Activated naive CD8-positive, alpha-beta T cell treated with anti-CD3 and anti-CD28 coated beads for 36 hours (primary cell): ENCODE data around the gene ABCC8. TPM values are rescaled to one million over a fixed set of nuclear protein-coding genes. Genes with fewer than 3 reads are reported as not detected.

Experiments used
- DNase-seq: peaks from one replicate; pipeline ENCODE4 v3.0.0; 2021
- H3K27ac Mint-ChIP-seq: one replicate; pipeline ENCODE4 v1.8.0; 2022; ENCODE audit warnings: mild to moderate bottlenecking, moderate library complexity, mixed read lengths
- H3K27me3 Mint-ChIP-seq: one replicate; pipeline ENCODE4 v1.8.0; 2022; ENCODE audit warnings: mild to moderate bottlenecking, mixed read lengths
- H3K36me3 Mint-ChIP-seq: one replicate; pipeline ENCODE4 v1.8.0; 2021; ENCODE audit warnings: mild to moderate bottlenecking, mixed read lengths
- H3K4me1 Mint-ChIP-seq: one replicate; pipeline ENCODE4 v1.8.0; 2021; ENCODE audit warnings: mixed read lengths
- H3K4me3 Mint-ChIP-seq: one replicate; pipeline ENCODE4 v1.8.0; 2022; ENCODE audit warnings: mild to moderate bottlenecking, moderate library complexity, mixed read lengths
- H3K9me3 Mint-ChIP-seq: one replicate; pipeline ENCODE4 v1.8.0; 2022; ENCODE audit warnings: mixed read lengths
- total RNA-seq, 2 experiments: library from RNA; stranded (reverse); gene quantifications; one replicate each; pipeline ENCODE4 v1.2.3, GENCODE V29; 2021

Gene ABCC8
- total RNA-seq, 2 experiments from 2014 or later, result not detected

- DNase-seq, result no peak
- Mint-ChIP-seq H3K36me3 (no peaks in the 10 kb centered on the region), H3K4me1 (no peaks in the 10 kb centered on the region), H3K9me3 (no peaks in the 10 kb centered on the region), H3K27me3 (no peaks in the 10 kb centered on the region), H3K4me3 (no peak overlapping the region), H3K27ac (no peak overlapping the region)
Measured at GRCh38 chr11:17401316-17401715, 75.3 kb downstream of the ABCC8 start.

- H3K4me3 Mint-ChIP-seq, result no peak overlapping the region
- H3K27me3 Mint-ChIP-seq, result no peaks in the 10 kb centered on the region
- no peak overlapping the region for H3K27ac Mint-ChIP-seq
- H3K4me1 Mint-ChIP-seq, result no peaks in the 10 kb centered on the region
- DNase-seq, result no peak
- H3K36me3 Mint-ChIP-seq, result no peaks in the 10 kb centered on the region
- no peaks in the 10 kb centered on the region for H3K9me3 Mint-ChIP-seq
Measured at GRCh38 chr11:17400048-17400775, 76.4 kb downstream of the ABCC8 start.

GRCh38 chr11:17399236-17399635, 77.4 kb downstream of the ABCC8 start:
- Mint-ChIP-seq H3K4me1 (no peaks in the 10 kb centered on the region), H3K27ac (no peak overlapping the region), H3K9me3 (no peaks in the 10 kb centered on the region), H3K27me3 (no peaks in the 10 kb centered on the region), H3K4me3 (no peak overlapping the region), H3K36me3 (no peaks in the 10 kb centered on the region)
- no peak for DNase-seq

- Mint-ChIP-seq H3K36me3 (no peaks in the 10 kb centered on the region), H3K27ac (no peak overlapping the region), H3K9me3 (no peaks in the 10 kb centered on the region), H3K4me3 (no peak overlapping the region), H3K27me3 (no peaks in the 10 kb centered on the region), H3K4me1 (no peaks in the 10 kb centered on the region)
- no peak for DNase-seq
Measured at GRCh38 chr11:17397311-17398002, 79.2 kb downstream of the ABCC8 start.

- no peak overlapping the region for H3K4me3 Mint-ChIP-seq
- no peaks in the 10 kb centered on the region for H3K36me3 Mint-ChIP-seq
- H3K4me1 Mint-ChIP-seq, result no peaks in the 10 kb centered on the region
- H3K27me3 Mint-ChIP-seq, result no peaks in the 10 kb centered on the region
- no peak overlapping the region for H3K27ac Mint-ChIP-seq
- no peaks in the 10 kb centered on the region for H3K9me3 Mint-ChIP-seq
- DNase-seq, result no peak
Measured at GRCh38 chr11:17396598-17397310, 79.9 kb downstream of the ABCC8 start.

DNA sequence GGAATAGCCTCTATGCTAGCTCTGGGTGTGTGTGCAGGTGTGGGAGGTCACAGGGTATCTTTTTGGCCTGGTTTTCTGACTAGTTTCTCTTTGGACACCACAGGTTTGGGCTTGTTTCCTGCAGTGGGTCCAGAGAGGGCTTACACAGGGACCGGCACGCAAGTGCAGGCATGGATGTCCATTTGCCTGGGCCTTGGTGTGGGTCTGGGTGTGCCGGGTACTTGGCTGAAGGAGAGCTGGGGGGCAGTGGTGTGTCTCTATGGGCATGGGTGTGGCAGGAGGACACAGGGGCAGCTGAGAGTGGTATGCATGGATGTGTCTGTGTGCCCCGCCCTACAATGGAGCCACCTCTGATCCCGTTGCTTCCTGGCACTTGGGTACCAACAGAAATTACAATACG, 80.7 kb downstream of the ABCC8 start:
- H3K4me1 Mint-ChIP-seq, result no peaks in the 10 kb centered on the region
- no peaks in the 10 kb centered on the region for H3K36me3 Mint-ChIP-seq
- H3K9me3 Mint-ChIP-seq, result no peaks in the 10 kb centered on the region
- H3K4me3 Mint-ChIP-seq, result no peak overlapping the region
- DNase-seq, result no peak
- no peaks in the 10 kb centered on the region for H3K27me3 Mint-ChIP-seq
- no peak overlapping the region for H3K27ac Mint-ChIP-seq

DNA sequence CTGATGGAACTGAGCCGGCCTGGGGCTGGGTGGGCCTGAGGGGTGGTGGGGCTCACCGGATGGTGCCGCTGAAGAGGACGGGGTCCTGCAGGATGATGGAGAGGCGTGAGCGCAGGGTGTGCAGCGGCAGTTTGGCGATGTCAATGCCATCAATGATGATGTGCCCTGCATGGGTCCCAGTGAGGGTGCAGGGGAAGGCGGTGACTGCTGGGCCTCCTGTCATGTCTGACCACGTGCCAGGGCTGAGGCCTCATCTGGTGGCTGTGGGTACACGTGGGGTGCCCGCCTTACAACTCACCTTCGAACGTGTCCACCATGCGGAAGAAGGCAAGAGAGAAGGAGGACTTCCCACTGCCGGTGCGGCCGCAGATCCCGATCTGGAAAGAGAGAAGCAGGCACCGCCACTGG, 81.1 kb downstream of the ABCC8 start:
- Mint-ChIP-seq H3K27me3 (no peaks in the 10 kb centered on the region), H3K9me3 (no peaks in the 10 kb centered on the region), H3K4me1 (no peaks in the 10 kb centered on the region), H3K36me3 (no peaks in the 10 kb centered on the region), H3K27ac (no peak overlapping the region), H3K4me3 (no peak overlapping the region)
- no peak for DNase-seq

DNA sequence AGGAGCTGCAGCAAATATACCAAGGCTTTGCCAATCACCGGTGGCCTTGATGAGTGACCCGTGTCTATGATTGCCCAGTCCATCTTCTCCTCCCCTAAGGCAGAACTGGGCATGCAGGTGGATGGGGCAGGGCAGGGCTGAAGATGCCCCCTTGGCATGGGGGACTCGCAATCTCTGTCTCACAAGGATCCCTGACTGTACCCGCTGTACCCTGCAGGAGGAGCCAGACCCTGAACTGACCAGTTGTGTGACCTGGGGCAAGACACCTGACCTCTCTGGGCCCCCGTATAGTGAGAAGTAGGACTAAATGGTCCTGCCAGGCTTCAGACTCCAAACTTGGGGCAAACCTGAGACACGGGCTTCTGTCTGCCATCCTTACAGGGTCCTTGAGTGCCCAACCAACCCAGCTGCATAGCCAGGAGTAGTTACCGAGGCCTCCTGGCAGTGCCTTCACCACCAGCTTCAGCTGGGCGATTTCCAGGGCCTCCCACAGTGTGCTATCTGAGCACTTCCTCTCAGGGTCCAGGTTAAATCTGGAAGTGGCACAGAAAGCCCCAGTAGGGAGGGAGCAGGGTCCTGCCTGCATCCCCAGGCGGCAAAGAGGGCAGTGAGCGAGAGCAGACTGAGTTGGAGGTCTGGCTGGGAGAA, 81.8 kb downstream of the ABCC8 start:
- Mint-ChIP-seq H3K27ac (no peak overlapping the region), H3K4me1 (no peaks in the 10 kb centered on the region), H3K27me3 (peaks cover 3% of the 10 kb centered on the region), H3K4me3 (no peak overlapping the region), H3K9me3 (no peaks in the 10 kb centered on the region), H3K36me3 (no peaks in the 10 kb centered on the region)
- no peak for DNase-seq

DNA sequence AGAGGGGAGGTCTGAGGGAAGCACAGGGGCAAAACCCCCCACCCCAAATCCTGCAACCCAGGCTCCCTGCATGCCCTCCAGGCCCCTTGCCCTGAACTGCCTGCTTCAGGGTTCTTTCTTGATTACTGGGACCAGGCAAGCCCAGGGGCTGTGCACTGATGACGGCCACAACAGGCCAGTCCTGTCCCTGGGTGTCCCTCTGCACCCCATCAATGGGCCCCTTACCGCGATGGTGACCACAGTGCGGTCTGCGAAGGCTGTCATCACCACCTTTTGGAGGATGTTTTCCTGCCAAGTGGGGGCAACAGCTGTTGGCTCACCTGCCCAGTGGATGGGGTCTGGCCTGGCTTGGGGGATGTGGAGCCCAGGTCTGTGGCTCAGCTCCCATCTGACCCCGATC, 83.2 kb downstream of the ABCC8 start:
- Mint-ChIP-seq H3K9me3 (no peaks in the 10 kb centered on the region), H3K27ac (no peak overlapping the region)

DNA sequence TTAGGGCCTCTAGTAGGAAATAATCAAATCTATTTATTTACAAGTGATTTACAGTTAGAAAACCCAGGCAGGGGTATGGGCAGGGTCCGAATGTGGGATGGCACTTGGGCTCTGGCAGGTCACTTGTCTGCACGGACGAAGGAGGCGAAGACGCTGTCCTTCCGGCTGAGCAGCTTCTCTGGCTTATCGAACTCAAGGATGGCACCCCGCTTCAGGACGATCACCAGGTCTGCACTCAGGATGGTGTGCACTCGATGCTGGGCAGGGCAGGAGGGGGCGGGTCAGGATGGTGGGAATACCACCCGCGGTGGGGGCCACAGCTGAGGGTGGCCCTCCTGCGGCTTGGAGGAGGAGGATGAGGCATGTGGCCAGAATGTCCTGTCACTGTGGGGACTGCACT, 83.8 kb downstream of the ABCC8 start:
- Mint-ChIP-seq H3K36me3 (no peaks in the 10 kb centered on the region), H3K4me3 (no peak overlapping the region), H3K9me3 (no peaks in the 10 kb centered on the region), H3K27me3 (peaks cover 6% of the 10 kb centered on the region), H3K27ac (no peak overlapping the region), H3K4me1 (no peaks in the 10 kb centered on the region)
- DNase-seq, result no peak

More for the DNA sequence above, 83.2 kb downstream of the ABCC8 start:
- no peak overlapping the region for H3K4me3 Mint-ChIP-seq
- no peaks in the 10 kb centered on the region for H3K4me1 Mint-ChIP-seq
- H3K36me3 Mint-ChIP-seq, result no peaks in the 10 kb centered on the region
- no peak for DNase-seq
- peaks cover 6% of the 10 kb centered on the region for H3K27me3 Mint-ChIP-seq

DNA sequence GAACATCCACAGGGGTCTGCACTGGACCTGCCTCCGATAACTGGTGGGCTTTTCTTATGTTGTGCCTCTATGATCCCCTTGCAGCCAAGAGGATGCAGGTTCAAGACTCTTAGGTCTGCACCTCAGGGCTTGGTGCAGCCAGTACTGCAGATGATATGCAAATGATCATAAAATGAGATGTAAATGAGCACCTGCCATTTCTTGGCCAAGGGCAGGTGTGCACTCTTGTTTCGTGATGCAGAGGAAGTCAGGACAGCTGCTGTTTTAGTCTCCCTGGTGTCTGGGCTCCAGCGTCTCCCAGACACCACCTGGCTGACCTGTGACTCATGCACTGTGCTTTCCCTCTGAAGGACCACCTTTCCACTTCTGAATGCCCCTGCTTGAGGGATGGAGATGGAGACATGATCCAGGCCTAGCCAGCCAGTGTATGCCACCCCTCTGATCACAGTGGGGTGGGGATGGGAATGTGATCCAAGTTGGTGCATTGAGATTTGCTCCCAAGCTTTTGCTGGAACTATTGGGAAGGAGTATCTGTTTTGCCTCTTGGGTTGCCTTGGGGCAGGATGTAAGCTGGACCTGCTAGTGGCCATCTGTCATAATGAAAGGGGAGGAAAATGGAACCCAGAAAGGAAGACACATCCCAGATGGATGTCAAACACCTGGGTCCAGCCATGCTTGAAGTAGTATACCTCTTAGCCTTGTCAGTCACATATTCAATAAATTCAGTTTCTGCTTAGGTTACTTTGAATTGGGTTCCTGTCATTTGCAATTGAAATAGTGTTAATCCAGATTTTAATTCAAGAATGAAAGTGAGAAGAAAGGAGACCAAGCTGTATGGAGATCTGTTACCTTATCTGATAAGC, 84.9 kb downstream of the ABCC8 start:
- no peak overlapping the region for H3K4me3 Mint-ChIP-seq
- no peak overlapping the region for H3K27ac Mint-ChIP-seq
- no peak for DNase-seq
- no peaks in the 10 kb centered on the region for H3K9me3 Mint-ChIP-seq
- H3K36me3 Mint-ChIP-seq, result no peaks in the 10 kb centered on the region
- H3K4me1 Mint-ChIP-seq, result no peaks in the 10 kb centered on the region
- peaks cover 10% of the 10 kb centered on the region for H3K27me3 Mint-ChIP-seq

- Mint-ChIP-seq H3K4me1 (no peaks in the 10 kb centered on the region), H3K4me3 (peak overlapping the region; percentile 60), H3K27me3 (peaks cover 10% of the 10 kb centered on the region)
Measured at GRCh38 chr11:17389957-17390649, 86.5 kb downstream of the ABCC8 start.

DNA sequence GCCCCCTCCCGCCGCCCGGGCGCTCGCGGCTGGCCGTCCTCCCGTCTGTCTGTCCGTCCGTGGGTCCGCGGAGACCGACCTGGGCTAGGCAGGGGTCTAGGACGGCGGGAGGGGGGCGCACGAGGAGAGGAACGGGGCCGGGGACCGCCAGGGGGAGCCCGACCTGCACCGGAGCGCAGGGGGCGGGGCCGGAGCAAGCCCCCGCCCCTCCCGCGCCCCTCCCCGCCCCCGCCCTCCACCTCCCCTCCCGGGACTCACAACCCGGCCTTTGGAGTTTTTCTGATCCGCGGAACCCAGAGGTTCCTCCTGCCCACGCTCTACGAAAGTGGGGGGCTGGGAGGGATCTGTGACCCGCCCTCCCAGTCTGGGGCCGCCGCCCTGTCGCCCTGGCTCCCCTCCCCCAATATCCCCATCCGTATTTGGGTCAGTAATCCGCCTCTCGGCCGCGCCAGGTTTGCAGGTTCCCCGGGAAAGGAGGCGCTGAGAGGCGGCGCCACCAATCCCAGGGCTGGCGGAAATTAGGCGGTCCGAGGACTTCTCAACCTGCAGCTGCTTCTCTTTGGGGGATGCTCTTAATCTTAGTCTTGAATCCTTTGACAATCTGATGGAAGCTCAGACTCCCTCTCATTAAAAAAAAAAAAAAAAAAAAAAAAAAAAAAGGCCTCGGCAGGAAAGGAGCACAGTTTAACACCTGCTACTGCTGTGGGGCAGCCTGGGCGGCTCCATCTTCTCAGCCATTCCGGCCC, 87.3 kb downstream of the ABCC8 start:
- H3K4me1 Mint-ChIP-seq, result no peaks in the 10 kb centered on the region
- peaks cover 10% of the 10 kb centered on the region for H3K27me3 Mint-ChIP-seq
- no peak overlapping the region for H3K27ac Mint-ChIP-seq
- H3K9me3 Mint-ChIP-seq, result no peaks in the 10 kb centered on the region
- DNase-seq, result peak; percentile 82
- H3K36me3 Mint-ChIP-seq, result no peaks in the 10 kb centered on the region
- peak overlapping the region; percentile 74 for H3K4me3 Mint-ChIP-seq

More at GRCh38 chr11:17389957-17390649, 86.5 kb downstream of the ABCC8 start:
- Mint-ChIP-seq H3K9me3 (no peaks in the 10 kb centered on the region), H3K36me3 (no peaks in the 10 kb centered on the region), H3K27ac (no peak overlapping the region)
- no peak for DNase-seq
